Hepatocyte (in vitro differentiated cells): ENCODE data around the gene CHRD.

Experiments used
- CTCF ChIP-seq: fragments of 200-600 bp; sonication (generic); IDR thresholded peaks from 2 replicates; pipeline ENCODE4 v1.5.1; 2016; ENCODE audit warnings: antibody characterized with exemption, mild to moderate bottlenecking; ENCODE audit not compliant: poor library complexity
- EZH2phosphoT487 ChIP-seq: fragments of 200-600 bp; sonication (generic); IDR thresholded peaks from one replicate; pipeline ENCODE4 v1.6.1; 2018; ENCODE audit warnings: antibody characterized with exemption, mild to moderate bottlenecking, low read depth, moderate library complexity; ENCODE audit not compliant: unreplicated experiment, severe bottlenecking

- no peak for TF ChIP-seq CTCF
- TF ChIP-seq EZH2phosphoT487 = no peak
These were observed 26.3 kb upstream of the CHRD start for GRCh38 chr3:184353546-184353941.
